Measurements from ENCODE around the gene CLEC2A. TPM values are rescaled to one million over a fixed set of nuclear protein-coding genes. Genes with fewer than 3 reads are reported as not detected.

Gene CLEC2A
- total and polyA plus RNA-seq, 7 donors = not detected

- Histone ChIP-seq H3K36me3 (no peaks in the 10 kb centered on the region), H3K27me3 (no peaks in the 10 kb centered on the region), H3K9me3 (no peaks in the 10 kb centered on the region), H3K4me3 (no peak overlapping the region), H3K4me1 (no peaks in the 10 kb centered on the region), H3K27ac (no peak overlapping the region)
- intact Hi-C loops (cut with DNase I) = no loop called here
- no peak for DNase-seq
- 70 to 72% methylated on average over 10 of the region's 10 CpGs for WGBS, 2 donors
- TF ChIP-seq POLR2A (IDR thresholded peaks at IDR 0.05) = no peak
- no peak for TF ChIP-seq CTCF (IDR thresholded peaks at IDR 0.05)
- no peak for TF ChIP-seq POLR2AphosphoS5 (IDR thresholded peaks at IDR 0.05)
Measured at GRCh38 chr12:9936591-9936990, 4.4 kb upstream of the CLEC2A start.

GRCh38 chr12:9935026-9935425 lies 2.9 kb upstream of the CLEC2A start:
- Histone ChIP-seq H3K27me3 (no peaks in the 10 kb centered on the region), H3K4me1 (no peaks in the 10 kb centered on the region), H3K27ac (no peak overlapping the region), H3K36me3 (no peaks in the 10 kb centered on the region), H3K4me3 (no peak overlapping the region), H3K9me3 (no peaks in the 10 kb centered on the region)
- TF ChIP-seq EP300 (IDR thresholded peaks at IDR 0.05) (no peak), POLR2A (IDR thresholded peaks at IDR 0.05) (no peak), POLR2AphosphoS5 (IDR thresholded peaks at IDR 0.05) (no peak)
- DNase-seq = no peak
- WGBS, 2 donors = 91% methylated on average over 2 of the region's 2 CpGs
- intact Hi-C loops (cut with DNase I) = no loop called here

GRCh38 chr12:9933958-9934357 lies 1.8 kb upstream of the CLEC2A start:
- Histone ChIP-seq H3K27ac (no peak overlapping the region), H3K4me1 (no peaks in the 10 kb centered on the region), H3K4me3 (no peak overlapping the region), H3K27me3 (no peaks in the 10 kb centered on the region), H3K36me3 (no peaks in the 10 kb centered on the region), H3K9me3 (no peaks in the 10 kb centered on the region)
- 83 to 98% methylated on average over 2 of the region's 2 CpGs for WGBS, 2 donors
- intact Hi-C loops (cut with DNase I) = no loop called here
- no peak for TF ChIP-seq POLR2AphosphoS5 (IDR thresholded peaks at IDR 0.05)
- TF ChIP-seq CTCF (IDR thresholded peaks at IDR 0.05) = no peak
- TF ChIP-seq EP300 (IDR thresholded peaks at IDR 0.05) = no peak
- TF ChIP-seq POLR2A (IDR thresholded peaks at IDR 0.05) = no peak
- DNase-seq = no peak

GRCh38 chr12:9931245-9931644 lies 925 bp downstream of the CLEC2A start:
- no peak overlapping the region for H3K27ac ChIP-seq
- intact Hi-C loops (cut with DNase I) = no loop called here
- no peaks in the 10 kb centered on the region for H3K36me3 ChIP-seq
- no peaks in the 10 kb centered on the region for H3K27me3 ChIP-seq
- no peak overlapping the region for H3K4me3 ChIP-seq
- no peak for DNase-seq
- no peaks in the 10 kb centered on the region for H3K9me3 ChIP-seq
- 78 to 85% methylated on average over 3 of the region's 3 CpGs for WGBS, 2 donors
- TF ChIP-seq POLR2A (IDR thresholded peaks at IDR 0.05) (no peak), EP300 (IDR thresholded peaks at IDR 0.05) (no peak), POLR2AphosphoS5 (IDR thresholded peaks at IDR 0.05) (no peak), CTCF (IDR thresholded peaks at IDR 0.05) (no peak)
- no peaks in the 10 kb centered on the region for H3K4me1 ChIP-seq

- intact Hi-C loops (cut with DNase I) = loop anchor here (10.0 kb wide), 1 partner anchor 114 kb away; no protein-coding TSS in a partner anchor
- H3K27me3 ChIP-seq = no peaks in the 10 kb centered on the region
- TF ChIP-seq POLR2A (IDR thresholded peaks at IDR 0.05) = no peak
- TF ChIP-seq CTCF (IDR thresholded peaks at IDR 0.05) = no peak
- TF ChIP-seq EP300 (IDR thresholded peaks at IDR 0.05) = no peak
- TF ChIP-seq POLR2AphosphoS5 (IDR thresholded peaks at IDR 0.05) = no peak
- H3K4me1 ChIP-seq = no peaks in the 10 kb centered on the region
- WGBS, 2 donors = 84 to 87% methylated on average over 3 of the region's 3 CpGs
- no peak overlapping the region for H3K4me3 ChIP-seq
- no peaks in the 10 kb centered on the region for H3K9me3 ChIP-seq
- H3K36me3 ChIP-seq = no peaks in the 10 kb centered on the region
- DNase-seq = no peak
- H3K27ac ChIP-seq = no peak overlapping the region
Measured at GRCh38 chr12:9928607-9929006, 3.6 kb downstream of the CLEC2A start.
